Effector memory CD8-positive, alpha-beta T cell (primary cell): Measurements from ENCODE around the gene ADAM10.

Experiments
- ATAC-seq: fragments of 150-1000 bp; cut with Tn5 transposase; replicated peaks from 2 replicates; pipeline ENCODE4 v1.10.0; 2021; ENCODE audit warnings: mild to moderate bottlenecking, moderate library complexity
- DNase-seq, 3 experiments: peaks; one replicate each; pipeline ENCODE4 v3.0.0; 2021
- H3K27ac Mint-ChIP-seq, 2 donors: one replicate each; pipeline ENCODE4 v1.8.0; 2022; ENCODE audit warnings: mild to moderate bottlenecking in 2 of 2, mixed read lengths in 2 of 2, moderate library complexity in 2 of 2
- H3K27me3 Mint-ChIP-seq, 2 donors: one replicate each; pipeline ENCODE4 v1.8.0; 2022; ENCODE audit warnings: mixed read lengths in 2 of 2
- H3K36me3 Mint-ChIP-seq: one replicate; pipeline ENCODE4 v1.8.0; 2022; ENCODE audit warnings: mild to moderate bottlenecking, moderate library complexity, mixed read lengths; ENCODE audit not compliant: insufficient read depth
- H3K4me1 Mint-ChIP-seq, 2 donors: one replicate each; pipeline ENCODE4 v1.8.0; 2022; ENCODE audit warnings: low read depth in 2 of 2, mixed read lengths in 2 of 2
- H3K4me3 Mint-ChIP-seq, 2 donors: one replicate each; pipeline ENCODE4 v1.8.0; 2022; ENCODE audit warnings: mild to moderate bottlenecking in 2 of 2, mixed read lengths in 2 of 2, moderate library complexity in 2 of 2
- H3K9me3 Mint-ChIP-seq, 2 donors: one replicate each; pipeline ENCODE4 v1.8.0; 2022; ENCODE audit warnings: mixed read lengths in 2 of 2
- total RNA-seq, 9 experiments: gene quantifications; one replicate each; lab custom pipeline; 2026; lab: John Stamatoyannopoulos, UW

Gene ADAM10
- 79.2 to 191 (median 134) reads per million in 9 experiments for total RNA-seq

GRCh38 chr15:58749532-58750337 is at the start of gene ADAM10:
Gene ADAM10, minus strand, starts transcription at chr15:58749707. Its CDS starts 173 bp downstream, at chr15:58749534.
- ATAC-seq (peak; percentile 88), DNase-seq (peak; percentile 87 to 90 (median 90))
- no peaks in the 10 kb centered on the region for H3K27me3 Mint-ChIP-seq
- peaks cover 21 to 39% of the 10 kb centered on the region in 2 donors for H3K4me1 Mint-ChIP-seq
- H3K9me3 Mint-ChIP-seq, result no peaks in the 10 kb centered on the region
- H3K27ac Mint-ChIP-seq, result peak within 1 kb of the TSS; percentile 93 to 97
- H3K4me3 Mint-ChIP-seq, result peak within 1 kb of the TSS; percentile 98 to 100
- peaks cover 19% of the 10 kb centered on the region for H3K36me3 Mint-ChIP-seq

DNA sequence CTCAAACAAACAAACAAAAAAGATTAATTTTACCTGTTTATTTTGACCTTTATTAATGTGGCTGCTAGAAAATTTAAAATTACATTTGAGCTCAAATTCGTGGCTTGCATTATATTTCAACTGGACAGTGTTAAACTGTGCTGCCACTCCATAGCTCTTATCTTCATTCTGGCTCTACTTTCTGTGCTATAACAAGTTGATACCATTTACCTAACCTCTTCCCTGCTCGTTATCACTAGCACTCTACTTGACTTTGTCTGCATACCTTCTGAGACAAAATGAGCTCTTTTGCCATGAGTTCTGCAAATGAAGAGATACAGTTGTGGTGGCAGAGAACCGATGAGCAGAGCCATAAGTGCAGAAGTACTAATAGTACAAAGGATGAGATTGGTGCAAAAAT is 48.0 kb upstream of the ADAM10 start:
- H3K27ac Mint-ChIP-seq, result no peak overlapping the region
- no peak overlapping the region for H3K4me3 Mint-ChIP-seq
- no peaks in the 10 kb centered on the region for H3K27me3 Mint-ChIP-seq
- ATAC-seq (no peak), DNase-seq (no peak)
- H3K36me3 Mint-ChIP-seq, result peaks cover 4% of the 10 kb centered on the region
- H3K9me3 Mint-ChIP-seq, result no peaks in the 10 kb centered on the region
- peaks cover 9 to 33% of the 10 kb centered on the region in 2 donors for H3K4me1 Mint-ChIP-seq

DNA sequence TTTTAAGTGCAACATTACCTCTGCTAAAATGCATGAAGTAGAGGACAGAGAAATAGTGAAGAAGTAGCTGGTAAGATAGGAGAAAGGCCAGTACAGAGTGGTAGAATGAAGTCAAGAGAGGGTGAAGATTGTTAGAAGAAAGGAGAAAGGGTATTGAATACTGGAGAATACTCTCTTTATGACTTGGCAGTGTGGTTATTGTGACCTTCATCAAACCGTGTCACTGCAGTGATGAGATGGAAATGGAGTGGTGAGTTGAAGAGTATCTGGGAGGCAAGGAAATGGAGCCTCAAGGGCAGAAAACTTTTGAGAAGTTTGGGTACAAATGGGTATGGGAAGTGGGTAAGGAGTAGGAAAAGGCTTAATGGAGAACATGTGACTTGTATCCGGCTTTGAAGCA is 46.3 kb upstream of the ADAM10 start:
- no peak overlapping the region for H3K4me3 Mint-ChIP-seq
- H3K4me1 Mint-ChIP-seq, result peaks cover 9 to 33% of the 10 kb centered on the region in 2 donors
- H3K36me3 Mint-ChIP-seq, result peaks cover 6% of the 10 kb centered on the region
- no peak overlapping the region for H3K27ac Mint-ChIP-seq
- no peaks in the 10 kb centered on the region for H3K9me3 Mint-ChIP-seq
- ATAC-seq, result no peak
- no peak for DNase-seq
- H3K27me3 Mint-ChIP-seq, result no peaks in the 10 kb centered on the region

DNA sequence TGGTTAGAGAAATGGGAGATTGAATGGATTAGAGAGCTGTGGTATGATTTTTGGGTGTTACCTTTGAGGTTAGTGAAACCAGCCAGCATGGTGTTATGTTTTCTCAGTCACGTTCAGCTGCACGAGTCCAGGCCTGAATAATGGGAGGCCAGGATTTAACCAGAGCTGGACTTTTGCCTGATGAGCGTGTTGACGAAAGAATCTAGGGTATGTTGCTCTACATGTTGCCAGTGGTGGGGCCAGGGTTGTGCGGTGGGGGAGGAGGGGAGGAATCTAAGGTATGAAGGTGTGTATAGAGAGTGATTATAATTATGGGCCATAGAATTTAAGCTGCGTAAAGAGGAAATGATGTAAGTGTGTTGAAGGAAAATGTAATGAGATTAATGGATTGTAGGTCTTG is 44.4 kb upstream of the ADAM10 start:
- peaks cover 13% of the 10 kb centered on the region for H3K36me3 Mint-ChIP-seq
- DNase-seq (no peak), ATAC-seq (no peak)
- H3K4me3 Mint-ChIP-seq, result no peak overlapping the region
- H3K27ac Mint-ChIP-seq, result no peak overlapping the region
- no peaks in the 10 kb centered on the region for H3K9me3 Mint-ChIP-seq
- peaks cover 9 to 32% of the 10 kb centered on the region in 2 donors for H3K4me1 Mint-ChIP-seq
- no peaks in the 10 kb centered on the region for H3K27me3 Mint-ChIP-seq

DNA sequence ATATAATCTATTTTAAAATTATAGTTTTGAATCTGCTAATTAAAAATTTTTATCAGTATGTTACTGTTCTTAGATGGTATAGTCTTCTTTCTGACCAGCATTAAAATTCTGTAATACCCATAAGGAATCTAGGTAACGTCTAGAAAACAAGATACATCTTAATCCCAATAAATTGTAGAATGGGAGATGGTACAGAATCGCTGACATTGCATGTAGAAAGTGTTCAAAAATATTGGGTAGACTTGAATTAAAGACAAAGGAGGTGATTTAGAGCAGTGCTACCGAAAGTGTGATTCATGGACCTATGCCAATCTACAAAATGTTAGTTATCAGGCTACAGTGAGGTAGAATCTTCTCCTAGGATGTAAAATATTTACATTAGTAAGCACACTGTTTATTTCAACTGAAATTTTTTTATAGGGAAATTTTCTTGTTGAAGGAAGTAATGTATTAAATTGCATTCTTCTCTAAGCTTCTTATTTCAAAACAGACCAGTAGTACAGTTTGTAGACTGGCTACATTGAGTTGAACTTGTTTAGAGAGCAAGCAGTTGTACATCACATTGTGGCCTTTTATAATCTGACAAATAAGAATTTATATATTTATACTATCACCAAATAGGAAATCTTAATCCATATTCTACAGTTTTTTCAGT is 38.7 kb upstream of the ADAM10 start:
- ATAC-seq (no peak), DNase-seq (no peak)
- H3K4me1 Mint-ChIP-seq, result peaks cover 2 to 10% of the 10 kb centered on the region in 2 donors
- H3K27me3 Mint-ChIP-seq, result no peaks in the 10 kb centered on the region
- no peak overlapping the region for H3K4me3 Mint-ChIP-seq
- no peak overlapping the region for H3K27ac Mint-ChIP-seq
- peaks cover 20% of the 10 kb centered on the region for H3K36me3 Mint-ChIP-seq
- H3K9me3 Mint-ChIP-seq, result no peaks in the 10 kb centered on the region

DNA sequence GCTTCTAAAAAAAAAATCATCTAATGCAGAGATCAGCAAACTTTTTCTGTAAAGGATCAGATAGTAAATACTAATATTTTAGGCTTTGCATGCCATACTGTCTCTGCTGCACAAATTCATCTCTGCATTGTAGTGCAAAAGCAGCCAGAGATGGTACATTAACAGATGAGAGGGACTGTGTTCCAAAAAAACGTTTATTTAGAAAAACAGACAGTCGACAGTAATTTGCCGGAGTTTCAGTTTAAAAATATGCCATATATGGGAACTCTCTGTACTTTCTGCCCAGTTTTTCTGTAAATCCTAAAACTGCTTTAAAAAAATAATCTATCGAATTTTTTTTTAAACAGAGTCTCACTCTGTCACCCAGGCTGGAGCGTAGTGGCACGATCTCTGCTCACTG is 35.8 kb upstream of the ADAM10 start:
- DNase-seq (no peak), ATAC-seq (no peak)
- Mint-ChIP-seq H3K4me3 (no peak overlapping the region), H3K4me1 (peaks cover 6% of the 10 kb centered on the region in 2 donors), H3K27me3 (no peaks in the 10 kb centered on the region), H3K27ac (no peak overlapping the region), H3K9me3 (no peaks in the 10 kb centered on the region), H3K36me3 (peaks cover 18% of the 10 kb centered on the region)

GRCh38 chr15:58779554-58779953 is 30.0 kb upstream of the ADAM10 start:
- H3K36me3 Mint-ChIP-seq, result peaks cover 11% of the 10 kb centered on the region
- ATAC-seq (no peak), DNase-seq (no peak)
- no peaks in the 10 kb centered on the region for H3K27me3 Mint-ChIP-seq
- H3K4me3 Mint-ChIP-seq, result no peak overlapping the region
- no peak overlapping the region for H3K27ac Mint-ChIP-seq
- H3K4me1 Mint-ChIP-seq, result peaks cover 6 to 11% of the 10 kb centered on the region in 2 donors
- no peaks in the 10 kb centered on the region for H3K9me3 Mint-ChIP-seq

DNA sequence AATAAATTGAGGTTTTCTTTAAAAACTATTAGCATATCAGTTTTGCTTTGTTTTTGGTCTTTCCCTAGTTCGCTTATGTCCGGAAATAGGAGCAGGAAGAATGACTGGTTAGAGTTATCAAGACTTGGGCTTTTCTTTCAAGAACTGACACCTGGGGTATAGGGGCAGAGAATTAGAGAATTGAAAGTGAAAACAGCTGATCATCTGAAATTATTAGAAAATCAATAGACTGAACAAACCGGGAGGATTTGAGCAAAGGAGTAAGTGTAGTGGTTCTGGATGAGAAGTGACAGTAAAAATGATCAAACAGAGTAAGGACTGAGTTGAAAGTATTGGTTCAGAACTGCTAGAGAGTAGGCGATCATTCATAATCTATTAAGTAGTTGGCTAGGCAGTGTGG is 27.6 kb upstream of the ADAM10 start:
- no peaks in the 10 kb centered on the region for H3K9me3 Mint-ChIP-seq
- H3K36me3 Mint-ChIP-seq, result peaks cover 11% of the 10 kb centered on the region
- ATAC-seq, result no peak
- H3K4me3 Mint-ChIP-seq, result peak overlapping the region in 1 of 2 donors; percentile 26
- H3K4me1 Mint-ChIP-seq, result peaks cover 6 to 11% of the 10 kb centered on the region in 2 donors
- peak overlapping the region in 1 of 2 donors; percentile 10 for H3K27ac Mint-ChIP-seq
- no peak for DNase-seq
- no peaks in the 10 kb centered on the region for H3K27me3 Mint-ChIP-seq

DNA sequence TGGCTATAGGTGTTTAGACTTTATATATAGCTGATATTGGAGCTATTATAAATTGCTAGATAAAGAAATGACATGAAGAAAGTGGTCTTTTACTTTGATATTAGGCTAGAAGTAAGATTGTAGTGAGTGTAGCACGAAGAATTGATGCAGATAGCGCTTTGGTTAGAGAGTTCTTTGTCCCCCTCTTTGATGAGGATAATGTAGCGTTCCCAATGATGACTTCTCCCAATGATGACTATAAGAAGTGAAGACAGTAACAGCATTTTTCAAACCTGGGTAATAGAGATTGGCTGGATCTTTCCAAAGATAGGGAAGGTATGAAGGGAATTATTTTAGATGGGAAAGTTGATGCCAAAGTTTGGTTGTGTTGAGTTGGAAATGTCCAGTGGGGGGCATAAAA is 25.9 kb upstream of the ADAM10 start:
- H3K27me3 Mint-ChIP-seq, result no peaks in the 10 kb centered on the region
- peaks cover 10 to 19% of the 10 kb centered on the region in 2 donors for H3K4me1 Mint-ChIP-seq
- DNase-seq (no peak), ATAC-seq (no peak)
- H3K4me3 Mint-ChIP-seq, result no peak overlapping the region
- H3K9me3 Mint-ChIP-seq, result no peaks in the 10 kb centered on the region
- no peak overlapping the region for H3K27ac Mint-ChIP-seq
- peaks cover 12% of the 10 kb centered on the region for H3K36me3 Mint-ChIP-seq

DNA sequence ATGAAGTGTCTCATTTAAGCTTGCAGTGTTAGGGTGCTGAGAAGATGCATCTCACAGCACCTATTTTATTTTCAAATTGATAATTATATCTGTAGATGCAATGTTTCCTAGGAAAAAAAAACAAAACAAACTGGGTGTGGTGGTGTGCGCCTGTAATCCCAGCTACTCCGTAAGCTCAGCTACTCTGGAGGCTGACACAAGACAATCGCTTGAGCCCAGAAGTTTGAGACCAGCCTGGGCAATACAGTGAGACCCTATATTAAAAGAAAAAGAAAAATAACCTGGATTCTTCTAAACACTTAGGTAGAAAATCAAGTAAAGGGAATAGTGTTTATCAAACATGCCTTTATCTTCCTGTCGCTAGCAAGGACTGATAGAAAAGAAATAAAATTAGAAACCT is 23.5 kb upstream of the ADAM10 start:
- H3K9me3 Mint-ChIP-seq, result no peaks in the 10 kb centered on the region
- no peak overlapping the region for H3K27ac Mint-ChIP-seq
- DNase-seq, result no peak
- ATAC-seq, result no peak
- H3K36me3 Mint-ChIP-seq, result peaks cover 7% of the 10 kb centered on the region
- H3K4me3 Mint-ChIP-seq, result no peak overlapping the region
- peaks cover 7 to 19% of the 10 kb centered on the region in 2 donors for H3K4me1 Mint-ChIP-seq
- H3K27me3 Mint-ChIP-seq, result no peaks in the 10 kb centered on the region

DNA sequence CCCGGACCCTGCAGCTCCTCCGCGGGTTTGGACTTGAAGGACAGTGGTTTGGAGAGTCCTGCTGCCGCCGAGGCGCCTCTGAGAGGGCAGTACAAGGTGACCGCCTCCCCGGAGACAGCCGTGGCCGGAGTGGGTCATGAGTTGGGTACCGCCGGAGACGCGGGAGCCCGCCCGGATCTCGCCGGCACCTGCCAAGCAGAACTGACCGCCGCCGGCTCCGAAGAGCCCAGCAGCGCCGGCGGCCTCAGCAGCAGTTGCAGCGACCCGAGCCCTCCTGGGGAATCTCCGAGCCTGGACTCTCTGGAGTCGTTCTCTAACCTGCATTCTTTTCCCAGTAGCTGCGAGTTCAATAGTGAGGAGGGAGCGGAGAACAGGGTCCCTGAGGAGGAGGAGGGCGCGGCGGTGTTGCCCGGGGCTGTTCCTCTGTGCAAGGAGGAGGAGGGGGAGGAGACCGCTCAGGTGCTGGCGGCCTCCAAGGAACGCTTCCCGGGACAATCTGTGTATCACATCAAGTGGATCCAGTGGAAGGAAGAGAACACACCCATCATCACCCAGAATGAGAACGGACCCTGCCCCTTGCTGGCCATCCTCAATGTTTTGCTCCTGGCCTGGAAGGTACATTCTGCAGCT is 22.2 kb upstream of the ADAM10 start:
- no peak overlapping the region for H3K4me3 Mint-ChIP-seq
- no peaks in the 10 kb centered on the region for H3K9me3 Mint-ChIP-seq
- ATAC-seq, result no peak
- H3K27ac Mint-ChIP-seq, result peak overlapping the region; percentile 94 to 96
- H3K36me3 Mint-ChIP-seq, result peaks cover 7% of the 10 kb centered on the region
- H3K4me1 Mint-ChIP-seq, result peaks cover 7 to 13% of the 10 kb centered on the region in 2 donors
- peak in 1 of 3 experiments; percentile 14 for DNase-seq
- H3K27me3 Mint-ChIP-seq, result no peaks in the 10 kb centered on the region

DNA sequence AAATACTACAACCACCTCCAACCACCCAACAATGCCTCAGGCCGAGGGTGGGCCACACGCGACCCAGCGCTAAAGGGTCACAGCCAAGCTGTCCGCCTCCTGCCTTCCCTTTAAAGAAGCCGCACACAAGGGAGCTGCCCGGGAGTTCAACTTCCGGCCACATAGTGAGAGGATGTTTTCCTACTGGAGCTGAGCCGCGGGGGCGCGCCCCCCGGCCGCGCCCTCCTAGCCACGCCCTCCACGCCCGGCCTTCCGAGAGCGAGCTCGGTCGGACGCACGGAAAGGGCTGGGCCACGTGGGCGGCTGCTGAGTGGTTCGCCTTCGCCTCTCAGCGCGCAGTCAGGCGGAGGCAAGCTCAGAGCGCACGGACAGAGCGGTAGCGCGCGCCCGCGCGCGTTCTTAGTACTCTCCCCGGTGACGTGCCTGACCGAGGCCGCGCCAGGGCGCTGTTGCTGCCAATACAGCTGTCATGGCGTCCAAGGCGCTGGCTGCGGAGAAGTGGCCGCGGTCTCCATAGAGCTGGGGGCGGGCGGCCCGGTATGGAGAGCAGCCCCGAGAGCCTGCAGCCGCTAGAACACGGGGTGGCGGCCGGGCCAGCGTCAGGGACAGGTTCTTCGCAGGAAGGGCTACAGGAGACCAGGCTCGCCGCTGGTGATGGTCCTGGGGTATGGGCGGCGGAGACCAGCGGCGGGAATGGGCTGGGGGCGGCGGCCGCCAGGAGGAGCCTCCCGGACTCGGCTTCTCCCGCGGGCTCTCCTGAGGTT is 21.5 kb upstream of the ADAM10 start, which contains the start of gene MINDY2:
Gene MINDY2 (plus strand): TSS at position 446 of the 764 bp plus-strand sequence. CDS start 94 bp downstream, at position 540.
- H3K9me3 Mint-ChIP-seq, result no peaks in the 10 kb centered on the region
- H3K27ac Mint-ChIP-seq, result peak within 1 kb of the TSS; percentile 94 to 96
- H3K4me3 Mint-ChIP-seq, result no peak within 1 kb of the TSS
- peaks cover 7 to 13% of the 10 kb centered on the region in 2 donors for H3K4me1 Mint-ChIP-seq
- H3K36me3 Mint-ChIP-seq, result peaks cover 7% of the 10 kb centered on the region
- ATAC-seq (peak; percentile 94), DNase-seq (peak; percentile 90 to 91 (median 91))
- no peaks in the 10 kb centered on the region for H3K27me3 Mint-ChIP-seq

DNA sequence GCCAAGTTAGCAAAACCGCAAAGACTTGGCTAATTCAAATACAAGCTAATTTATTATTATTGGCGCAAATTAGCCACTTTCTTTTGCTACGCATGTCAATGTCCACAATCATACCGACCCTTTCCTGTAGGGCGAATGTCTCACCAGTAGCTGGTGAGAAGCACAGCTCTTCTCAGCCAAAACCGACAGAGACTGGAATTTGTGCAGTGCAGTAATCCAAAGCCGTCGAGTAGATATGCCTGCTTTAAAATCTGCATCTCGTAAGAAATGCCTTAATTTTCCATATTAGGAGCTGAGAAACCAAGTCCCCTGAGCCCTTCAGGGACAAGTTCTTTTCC is 21.0 kb upstream of the ADAM10 start:
- peak; percentile 43 for ATAC-seq
- Mint-ChIP-seq H3K9me3 (no peaks in the 10 kb centered on the region), H3K27me3 (no peaks in the 10 kb centered on the region), H3K36me3 (peaks cover 7% of the 10 kb centered on the region), H3K4me1 (peaks cover 7 to 13% of the 10 kb centered on the region in 2 donors), H3K4me3 (no peak overlapping the region), H3K27ac (peak overlapping the region; percentile 94 to 96)
- DNase-seq, result no peak
